ENCODE measurements around the gene HMGCL.
A peak's percentile ranks its signal among the peaks of the same experiment; 100 is the strongest.

Gene HMGCL

DNA sequence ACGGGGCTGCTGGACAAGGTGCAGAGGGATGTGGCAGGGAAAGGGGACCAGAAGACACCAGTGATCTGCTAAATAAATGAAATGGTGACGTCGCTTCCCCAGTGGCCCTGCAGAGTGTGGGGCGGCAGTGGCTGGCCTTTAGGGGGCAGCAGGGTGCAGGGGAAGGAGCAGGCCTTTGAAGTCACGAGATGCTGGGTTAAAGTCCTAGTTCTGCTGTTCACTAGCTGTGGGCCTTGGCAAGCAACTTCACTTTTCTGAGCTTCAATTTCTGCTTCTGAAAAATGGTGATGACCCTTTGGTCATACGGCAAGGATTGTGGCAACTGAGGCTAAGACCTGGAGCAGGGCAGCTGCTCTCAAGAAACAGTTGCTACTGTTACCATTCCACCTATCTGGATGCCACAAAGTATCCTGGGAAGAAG, 15.5 kb downstream of the HMGCL start (continued):
- no peak for TF ChIP-seq SALL2 (tag by site-specific recombination; IDR thresholded peaks at IDR 0.05; ENCODE audit: borderline replicate concordance)
- TF ChIP-seq ZFP41 (tag by site-specific recombination; IDR thresholded peaks at IDR 0.05; ENCODE audit: borderline replicate concordance): no peak
- TF ChIP-seq ZNF366 (tag by site-specific recombination; conservative IDR thresholded peaks at IDR 0.05): no peak
- no peak for TF ChIP-seq ZNF324 (tag by site-specific recombination; IDR thresholded peaks at IDR 0.05)
- TF ChIP-seq ZNF140 (tag by site-specific recombination; IDR thresholded peaks at IDR 0.05): no peak
- TF ChIP-seq ZBTB8A (tag by site-specific recombination; IDR thresholded peaks at IDR 0.05): no peak
- TF ChIP-seq, protein P1, sequence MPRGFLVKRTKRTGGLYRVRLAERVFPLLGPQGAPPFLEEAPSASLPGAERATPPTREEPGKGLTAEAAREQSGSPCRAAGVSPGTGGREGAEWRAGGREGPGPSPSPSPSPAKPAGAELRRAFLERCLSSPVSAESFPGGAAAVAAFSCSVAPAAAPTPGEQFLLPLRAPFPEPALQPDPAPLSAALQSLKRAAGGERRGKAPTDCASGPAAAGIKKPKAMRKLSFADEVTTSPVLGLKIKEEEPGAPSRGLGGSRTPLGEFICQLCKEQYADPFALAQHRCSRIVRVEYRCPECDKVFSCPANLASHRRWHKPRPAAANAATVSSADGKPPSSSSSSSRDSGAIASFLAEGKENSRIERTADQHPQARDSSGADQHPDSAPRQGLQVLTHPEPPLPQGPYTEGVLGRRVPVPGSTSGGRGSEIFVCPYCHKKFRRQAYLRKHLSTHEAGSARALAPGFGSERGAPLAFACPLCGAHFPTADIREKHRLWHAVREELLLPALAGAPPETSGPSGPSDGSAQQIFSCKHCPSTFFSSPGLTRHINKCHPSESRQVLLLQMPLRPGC (tag by site-specific recombination; IDR thresholded peaks at IDR 0.05): no peak
- TF ChIP-seq MZF1 (tag by site-specific recombination; IDR thresholded peaks at IDR 0.05; ENCODE audit: borderline replicate concordance): no peak
- no peak for TF ChIP-seq HOXC10 (CRISPR knock-in tag; IDR thresholded peaks at IDR 0.05)
- TF ChIP-seq, protein P2, sequence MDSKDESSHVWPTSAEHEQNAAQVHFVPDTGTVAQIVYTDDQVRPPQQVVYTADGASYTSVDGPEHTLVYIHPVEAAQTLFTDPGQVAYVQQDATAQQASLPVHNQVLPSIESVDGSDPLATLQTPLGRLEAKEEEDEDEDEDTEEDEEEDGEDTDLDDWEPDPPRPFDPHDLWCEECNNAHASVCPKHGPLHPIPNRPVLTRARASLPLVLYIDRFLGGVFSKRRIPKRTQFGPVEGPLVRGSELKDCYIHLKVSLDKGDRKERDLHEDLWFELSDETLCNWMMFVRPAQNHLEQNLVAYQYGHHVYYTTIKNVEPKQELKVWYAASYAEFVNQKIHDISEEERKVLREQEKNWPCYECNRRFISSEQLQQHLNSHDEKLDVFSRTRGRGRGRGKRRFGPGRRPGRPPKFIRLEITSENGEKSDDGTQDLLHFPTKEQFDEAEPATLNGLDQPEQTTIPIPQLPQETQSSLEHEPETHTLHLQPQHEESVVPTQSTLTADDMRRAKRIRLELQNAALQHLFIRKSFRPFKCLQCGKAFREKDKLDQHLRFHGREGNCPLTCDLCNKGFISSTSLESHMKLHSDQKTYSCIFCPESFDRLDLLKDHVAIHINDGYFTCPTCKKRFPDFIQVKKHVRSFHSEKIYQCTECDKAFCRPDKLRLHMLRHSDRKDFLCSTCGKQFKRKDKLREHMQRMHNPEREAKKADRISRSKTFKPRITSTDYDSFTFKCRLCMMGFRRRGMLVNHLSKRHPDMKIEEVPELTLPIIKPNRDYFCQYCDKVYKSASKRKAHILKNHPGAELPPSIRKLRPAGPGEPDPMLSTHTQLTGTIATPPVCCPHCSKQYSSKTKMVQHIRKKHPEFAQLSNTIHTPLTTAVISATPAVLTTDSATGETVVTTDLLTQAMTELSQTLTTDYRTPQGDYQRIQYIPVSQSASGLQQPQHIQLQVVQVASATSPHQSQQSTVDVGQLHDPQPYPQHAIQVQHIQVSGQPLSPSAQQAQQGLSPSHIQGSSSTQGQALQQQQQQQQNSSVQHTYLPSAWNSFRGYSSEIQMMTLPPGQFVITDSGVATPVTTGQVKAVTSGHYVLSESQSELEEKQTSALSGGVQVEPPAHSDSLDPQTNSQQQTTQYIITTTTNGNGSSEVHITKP (tag by site-specific recombination; IDR thresholded peaks at IDR 0.05): peak; percentile 57
- TF ChIP-seq GLIS2 (tag by site-specific recombination; IDR thresholded peaks at IDR 0.05): no peak
- no peak for TF ChIP-seq ZNF169 (tag by site-specific recombination; IDR thresholded peaks at IDR 0.05)
- 0 out of 2 replicates have a peak, but pooled peaks have one; percentile 49 for TF ChIP-seq ZNF2 (tag by site-specific recombination; IDR thresholded peaks at IDR 0.05)
- peak; percentile 29; the same call in 1 of the 2 replicates for TF ChIP-seq ZNF24 (tag by site-specific recombination; IDR thresholded peaks at IDR 0.05)
- TF ChIP-seq, protein P3, sequence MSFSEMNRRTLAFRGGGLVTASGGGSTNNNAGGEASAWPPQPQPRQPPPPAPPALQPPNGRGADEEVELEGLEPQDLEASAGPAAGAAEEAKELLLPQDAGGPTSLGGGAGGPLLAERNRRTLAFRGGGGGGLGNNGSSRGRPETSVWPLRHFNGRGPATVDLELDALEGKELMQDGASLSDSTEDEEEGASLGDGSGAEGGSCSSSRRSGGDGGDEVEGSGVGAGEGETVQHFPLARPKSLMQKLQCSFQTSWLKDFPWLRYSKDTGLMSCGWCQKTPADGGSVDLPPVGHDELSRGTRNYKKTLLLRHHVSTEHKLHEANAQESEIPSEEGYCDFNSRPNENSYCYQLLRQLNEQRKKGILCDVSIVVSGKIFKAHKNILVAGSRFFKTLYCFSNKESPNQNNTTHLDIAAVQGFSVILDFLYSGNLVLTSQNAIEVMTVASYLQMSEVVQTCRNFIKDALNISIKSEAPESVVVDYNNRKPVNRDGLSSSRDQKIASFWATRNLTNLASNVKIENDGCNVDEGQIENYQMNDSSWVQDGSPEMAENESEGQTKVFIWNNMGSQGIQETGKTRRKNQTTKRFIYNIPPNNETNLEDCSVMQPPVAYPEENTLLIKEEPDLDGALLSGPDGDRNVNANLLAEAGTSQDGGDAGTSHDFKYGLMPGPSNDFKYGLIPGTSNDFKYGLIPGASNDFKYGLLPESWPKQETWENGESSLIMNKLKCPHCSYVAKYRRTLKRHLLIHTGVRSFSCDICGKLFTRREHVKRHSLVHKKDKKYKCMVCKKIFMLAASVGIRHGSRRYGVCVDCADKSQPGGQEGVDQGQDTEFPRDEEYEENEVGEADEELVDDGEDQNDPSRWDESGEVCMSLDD (tag by site-specific recombination; IDR thresholded peaks at IDR 0.05): no peak
- TF ChIP-seq ZNF623 (tag by site-specific recombination; IDR thresholded peaks at IDR 0.05): no peak
- TF ChIP-seq ZNF585B (tag by site-specific recombination; IDR thresholded peaks at IDR 0.05): no peak
- TF ChIP-seq ZNF785 (tag by site-specific recombination; IDR thresholded peaks at IDR 0.05): no peak
- TF ChIP-seq ZBTB17 (tag by site-specific recombination; IDR thresholded peaks at IDR 0.05): no peak
- TF ChIP-seq, protein P4, sequence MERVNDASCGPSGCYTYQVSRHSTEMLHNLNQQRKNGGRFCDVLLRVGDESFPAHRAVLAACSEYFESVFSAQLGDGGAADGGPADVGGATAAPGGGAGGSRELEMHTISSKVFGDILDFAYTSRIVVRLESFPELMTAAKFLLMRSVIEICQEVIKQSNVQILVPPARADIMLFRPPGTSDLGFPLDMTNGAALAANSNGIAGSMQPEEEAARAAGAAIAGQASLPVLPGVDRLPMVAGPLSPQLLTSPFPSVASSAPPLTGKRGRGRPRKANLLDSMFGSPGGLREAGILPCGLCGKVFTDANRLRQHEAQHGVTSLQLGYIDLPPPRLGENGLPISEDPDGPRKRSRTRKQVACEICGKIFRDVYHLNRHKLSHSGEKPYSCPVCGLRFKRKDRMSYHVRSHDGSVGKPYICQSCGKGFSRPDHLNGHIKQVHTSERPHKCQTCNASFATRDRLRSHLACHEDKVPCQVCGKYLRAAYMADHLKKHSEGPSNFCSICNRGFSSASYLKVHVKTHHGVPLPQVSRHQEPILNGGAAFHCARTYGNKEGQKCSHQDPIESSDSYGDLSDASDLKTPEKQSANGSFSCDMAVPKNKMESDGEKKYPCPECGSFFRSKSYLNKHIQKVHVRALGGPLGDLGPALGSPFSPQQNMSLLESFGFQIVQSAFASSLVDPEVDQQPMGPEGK (tag by site-specific recombination; IDR thresholded peaks at IDR 0.05): peak; percentile 58; the same call in 1 of the 2 replicates
- TF ChIP-seq, protein P5, sequence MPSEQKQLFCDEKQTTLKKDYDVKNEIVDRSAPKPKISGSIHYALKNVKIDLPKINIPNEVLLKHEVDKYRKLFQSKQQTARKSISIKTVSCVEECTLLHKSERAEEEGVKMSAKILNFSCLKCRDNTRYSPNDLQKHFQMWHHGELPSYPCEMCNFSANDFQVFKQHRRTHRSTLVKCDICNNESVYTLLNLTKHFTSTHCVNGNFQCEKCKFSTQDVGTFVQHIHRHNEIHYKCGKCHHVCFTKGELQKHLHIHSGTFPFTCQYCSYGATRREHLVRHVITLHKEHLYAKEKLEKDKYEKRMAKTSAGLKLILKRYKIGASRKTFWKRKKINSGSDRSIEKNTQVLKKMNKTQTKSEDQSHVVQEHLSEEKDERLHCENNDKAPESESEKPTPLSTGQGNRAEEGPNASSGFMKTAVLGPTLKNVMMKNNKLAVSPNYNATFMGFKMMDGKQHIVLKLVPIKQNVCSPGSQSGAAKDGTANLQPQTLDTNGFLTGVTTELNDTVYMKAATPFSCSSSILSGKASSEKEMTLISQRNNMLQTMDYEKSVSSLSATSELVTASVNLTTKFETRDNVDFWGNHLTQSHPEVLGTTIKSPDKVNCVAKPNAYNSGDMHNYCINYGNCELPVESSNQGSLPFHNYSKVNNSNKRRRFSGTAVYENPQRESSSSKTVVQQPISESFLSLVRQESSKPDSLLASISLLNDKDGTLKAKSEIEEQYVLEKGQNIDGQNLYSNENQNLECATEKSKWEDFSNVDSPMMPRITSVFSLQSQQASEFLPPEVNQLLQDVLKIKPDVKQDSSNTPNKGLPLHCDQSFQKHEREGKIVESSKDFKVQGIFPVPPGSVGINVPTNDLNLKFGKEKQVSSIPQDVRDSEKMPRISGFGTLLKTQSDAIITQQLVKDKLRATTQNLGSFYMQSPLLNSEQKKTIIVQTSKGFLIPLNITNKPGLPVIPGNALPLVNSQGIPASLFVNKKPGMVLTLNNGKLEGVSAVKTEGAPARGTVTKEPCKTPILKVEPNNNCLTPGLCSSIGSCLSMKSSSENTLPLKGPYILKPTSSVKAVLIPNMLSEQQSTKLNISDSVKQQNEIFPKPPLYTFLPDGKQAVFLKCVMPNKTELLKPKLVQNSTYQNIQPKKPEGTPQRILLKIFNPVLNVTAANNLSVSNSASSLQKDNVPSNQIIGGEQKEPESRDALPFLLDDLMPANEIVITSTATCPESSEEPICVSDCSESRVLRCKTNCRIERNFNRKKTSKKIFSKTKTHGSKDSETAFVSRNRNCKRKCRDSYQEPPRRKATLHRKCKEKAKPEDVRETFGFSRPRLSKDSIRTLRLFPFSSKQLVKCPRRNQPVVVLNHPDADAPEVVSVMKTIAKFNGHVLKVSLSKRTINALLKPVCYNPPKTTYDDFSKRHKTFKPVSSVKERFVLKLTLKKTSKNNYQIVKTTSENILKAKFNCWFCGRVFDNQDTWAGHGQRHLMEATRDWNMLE (tag by site-specific recombination; conservative IDR thresholded peaks at IDR 0.05; ENCODE audit: low read depth): no peak
- TF ChIP-seq, protein P6, sequence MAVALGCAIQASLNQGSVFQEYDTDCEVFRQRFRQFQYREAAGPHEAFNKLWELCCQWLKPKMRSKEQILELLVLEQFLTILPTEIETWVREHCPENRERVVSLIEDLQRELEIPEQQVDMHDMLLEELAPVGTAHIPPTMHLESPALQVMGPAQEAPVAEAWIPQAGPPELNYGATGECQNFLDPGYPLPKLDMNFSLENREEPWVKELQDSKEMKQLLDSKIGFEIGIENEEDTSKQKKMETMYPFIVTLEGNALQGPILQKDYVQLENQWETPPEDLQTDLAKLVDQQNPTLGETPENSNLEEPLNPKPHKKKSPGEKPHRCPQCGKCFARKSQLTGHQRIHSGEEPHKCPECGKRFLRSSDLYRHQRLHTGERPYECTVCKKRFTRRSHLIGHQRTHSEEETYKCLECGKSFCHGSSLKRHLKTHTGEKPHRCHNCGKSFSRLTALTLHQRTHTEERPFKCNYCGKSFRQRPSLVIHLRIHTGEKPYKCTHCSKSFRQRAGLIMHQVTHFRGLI (tag by site-specific recombination; IDR thresholded peaks at IDR 0.05): no peak
- peak; percentile 95 for TF ChIP-seq TCF7L2 (IDR thresholded peaks at IDR 0.05; ENCODE audit: borderline replicate concordance, low read depth, low read length)
- TF ChIP-seq ZBTB48 (tag by site-specific recombination; IDR thresholded peaks at IDR 0.05): no peak; the same call in 1 of the 2 replicates

Data from HEK293 (cell line).